Progenitor cell of endocrine pancreas (in vitro differentiated cells): ENCODE results near the gene ADSS1. TPM values are rescaled to one million over a fixed set of nuclear protein-coding genes. Genes with fewer than 3 reads are reported as not detected.

Experiments used
- DNase-seq: peaks from one replicate; pipeline ENCODE4 v3.0.0; 2021; ENCODE audit warnings: low spot score; ENCODE audit not compliant: unreplicated experiment
- H3K27ac Mint-ChIP-seq: 2 replicates; pipeline ENCODE4 v1.8.0; 2021; ENCODE audit warnings: mild to moderate bottlenecking, moderate library complexity, mixed read lengths
- H3K27me3 Mint-ChIP-seq: 2 replicates; pipeline ENCODE4 v1.8.0; 2021; ENCODE audit warnings: mixed read lengths
- H3K36me3 Mint-ChIP-seq: 2 replicates; pipeline ENCODE4 v1.8.0; 2022; ENCODE audit warnings: mixed read lengths; ENCODE audit not compliant: insufficient read depth
- H3K4me1 Mint-ChIP-seq: 2 replicates; pipeline ENCODE4 v1.8.0; 2021; ENCODE audit warnings: low read depth, mixed read lengths
- H3K4me3 Mint-ChIP-seq: 2 replicates; pipeline ENCODE4 v1.8.0; 2021; ENCODE audit warnings: low read depth, mild to moderate bottlenecking, moderate library complexity, mixed read lengths
- H3K9me3 Mint-ChIP-seq: 2 replicates; pipeline ENCODE4 v1.8.0; 2021; ENCODE audit warnings: low read depth, mixed read lengths
- total RNA-seq: library from RNA; stranded (reverse); gene quantifications from 2 replicates; pipeline ENCODE4 v1.2.1, GENCODE V29; 2021
- TF ChIP-seq, protein P1 (sequence below): fragments of 200-600 bp; sonication (generic); IDR thresholded peaks from one replicate; pipeline ENCODE4 v1.5.0; 2021; ENCODE audit warnings: antibody characterized with exemption, mild to moderate bottlenecking; ENCODE audit not compliant: unreplicated experiment

ADSS1 gene
- total RNA-seq, 1 donor from 2014 or later: 8.9 TPM

DNA sequence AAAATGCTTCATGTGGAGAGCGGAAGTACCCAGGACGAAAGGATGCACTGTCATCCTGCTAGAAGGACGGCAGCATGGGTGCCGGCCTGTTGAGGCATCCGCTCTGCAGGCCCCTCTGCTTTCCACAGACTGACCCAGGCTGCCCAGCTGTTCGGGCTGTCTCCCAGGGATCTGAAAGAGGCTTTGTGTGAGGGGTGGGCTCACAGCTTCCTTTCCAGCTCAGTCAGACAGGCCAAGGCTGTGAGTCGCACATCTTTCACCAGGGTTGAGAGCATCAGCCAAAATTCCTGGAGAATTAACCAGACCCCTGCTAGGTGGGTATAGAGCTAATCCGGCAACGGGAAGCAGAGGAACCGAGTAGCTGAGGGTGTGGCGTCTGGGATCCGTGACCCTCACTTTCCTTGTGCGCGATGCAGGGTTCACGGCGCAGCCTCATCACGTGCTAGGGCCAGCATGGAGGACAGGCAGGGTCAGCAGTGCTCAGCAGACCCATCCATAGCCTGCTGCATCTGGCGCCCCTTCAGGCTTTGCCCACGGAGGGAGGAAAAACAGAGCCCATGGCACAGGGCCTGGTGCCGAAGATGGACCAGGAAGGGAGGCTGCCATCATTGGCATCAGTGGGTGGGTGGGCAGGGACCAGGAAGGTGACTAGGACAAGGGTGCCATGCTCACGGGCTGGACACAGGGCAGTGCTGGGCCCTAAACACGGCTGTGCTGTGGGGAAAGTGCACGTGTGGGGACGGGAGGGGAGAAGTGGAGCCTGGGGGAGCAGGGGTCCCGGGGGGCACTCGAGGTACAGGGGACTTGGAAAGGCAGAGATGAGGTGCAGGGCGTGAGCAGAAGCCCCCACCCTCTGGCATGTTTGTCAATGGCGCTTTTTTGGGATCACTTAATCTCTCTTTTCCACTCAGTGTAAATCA, 19.7 kb downstream of the ADSS1 start:
- Mint-ChIP-seq H3K4me1 (no peaks in the 10 kb centered on the region), H3K27ac (no peak overlapping the region), H3K4me3 (no peak overlapping the region), H3K9me3 (no peaks in the 10 kb centered on the region), H3K36me3 (peaks cover 1% of the 10 kb centered on the region), H3K27me3 (no peaks in the 10 kb centered on the region)
- no peak for DNase-seq
- TF ChIP-seq, protein P1, sequence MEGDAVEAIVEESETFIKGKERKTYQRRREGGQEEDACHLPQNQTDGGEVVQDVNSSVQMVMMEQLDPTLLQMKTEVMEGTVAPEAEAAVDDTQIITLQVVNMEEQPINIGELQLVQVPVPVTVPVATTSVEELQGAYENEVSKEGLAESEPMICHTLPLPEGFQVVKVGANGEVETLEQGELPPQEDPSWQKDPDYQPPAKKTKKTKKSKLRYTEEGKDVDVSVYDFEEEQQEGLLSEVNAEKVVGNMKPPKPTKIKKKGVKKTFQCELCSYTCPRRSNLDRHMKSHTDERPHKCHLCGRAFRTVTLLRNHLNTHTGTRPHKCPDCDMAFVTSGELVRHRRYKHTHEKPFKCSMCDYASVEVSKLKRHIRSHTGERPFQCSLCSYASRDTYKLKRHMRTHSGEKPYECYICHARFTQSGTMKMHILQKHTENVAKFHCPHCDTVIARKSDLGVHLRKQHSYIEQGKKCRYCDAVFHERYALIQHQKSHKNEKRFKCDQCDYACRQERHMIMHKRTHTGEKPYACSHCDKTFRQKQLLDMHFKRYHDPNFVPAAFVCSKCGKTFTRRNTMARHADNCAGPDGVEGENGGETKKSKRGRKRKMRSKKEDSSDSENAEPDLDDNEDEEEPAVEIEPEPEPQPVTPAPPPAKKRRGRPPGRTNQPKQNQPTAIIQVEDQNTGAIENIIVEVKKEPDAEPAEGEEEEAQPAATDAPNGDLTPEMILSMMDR: no peak

DNA sequence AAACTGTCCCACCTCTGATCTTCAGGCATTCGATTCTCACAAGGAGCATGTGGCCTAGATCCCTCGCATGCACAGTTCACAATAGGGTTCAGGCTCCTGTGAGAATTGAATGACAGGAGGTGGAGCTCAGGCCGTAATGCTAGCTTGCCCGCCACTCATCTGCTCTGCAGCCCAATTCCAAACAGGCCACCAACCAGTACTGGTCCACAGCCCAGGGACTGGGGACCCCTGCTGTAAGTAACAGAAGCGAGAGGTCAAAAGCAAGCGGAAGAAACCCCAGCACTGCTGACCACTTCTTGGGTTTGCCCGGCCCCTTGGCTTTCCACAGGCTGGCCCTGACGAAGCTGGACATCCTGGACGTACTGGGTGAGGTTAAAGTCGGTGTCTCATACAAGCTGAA, 20.5 kb downstream of the ADSS1 start:
- TF ChIP-seq, protein P1: no peak

DNA sequence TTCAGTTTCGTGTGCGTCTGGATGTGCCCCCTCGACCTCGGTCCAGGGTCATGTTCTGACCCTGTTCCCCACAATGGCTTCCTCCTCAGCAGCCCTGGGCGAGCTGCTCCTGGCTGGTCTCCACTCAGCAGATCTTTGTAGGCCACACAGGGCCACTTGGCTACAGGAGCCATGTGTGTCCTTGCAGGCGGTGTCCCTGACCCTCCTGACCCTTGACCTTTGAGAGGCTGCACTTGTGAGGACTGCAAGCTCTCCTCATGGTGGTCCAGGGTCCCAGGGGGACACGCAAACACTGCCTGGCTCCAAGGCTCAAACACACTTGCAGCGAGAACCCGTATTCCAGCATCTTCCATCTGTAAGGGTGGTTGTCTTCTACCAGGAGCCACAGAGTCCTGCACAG, 21.4 kb downstream of the ADSS1 start:
- Mint-ChIP-seq H3K4me1 (peaks cover 1% of the 10 kb centered on the region), H3K9me3 (no peaks in the 10 kb centered on the region), H3K36me3 (no peaks in the 10 kb centered on the region), H3K4me3 (no peak overlapping the region), H3K27me3 (no peaks in the 10 kb centered on the region), H3K27ac (no peak overlapping the region)
- TF ChIP-seq, protein P1: no peak
- DNase-seq: no peak

More for the DNA sequence above, 20.5 kb downstream of the ADSS1 start:
- H3K9me3 Mint-ChIP-seq: no peaks in the 10 kb centered on the region
- peaks cover 1% of the 10 kb centered on the region for H3K4me1 Mint-ChIP-seq
- no peak overlapping the region for H3K4me3 Mint-ChIP-seq
- peaks cover 1% of the 10 kb centered on the region for H3K36me3 Mint-ChIP-seq
- no peak for DNase-seq
- H3K27ac Mint-ChIP-seq: no peak overlapping the region
- H3K27me3 Mint-ChIP-seq: no peaks in the 10 kb centered on the region

DNA sequence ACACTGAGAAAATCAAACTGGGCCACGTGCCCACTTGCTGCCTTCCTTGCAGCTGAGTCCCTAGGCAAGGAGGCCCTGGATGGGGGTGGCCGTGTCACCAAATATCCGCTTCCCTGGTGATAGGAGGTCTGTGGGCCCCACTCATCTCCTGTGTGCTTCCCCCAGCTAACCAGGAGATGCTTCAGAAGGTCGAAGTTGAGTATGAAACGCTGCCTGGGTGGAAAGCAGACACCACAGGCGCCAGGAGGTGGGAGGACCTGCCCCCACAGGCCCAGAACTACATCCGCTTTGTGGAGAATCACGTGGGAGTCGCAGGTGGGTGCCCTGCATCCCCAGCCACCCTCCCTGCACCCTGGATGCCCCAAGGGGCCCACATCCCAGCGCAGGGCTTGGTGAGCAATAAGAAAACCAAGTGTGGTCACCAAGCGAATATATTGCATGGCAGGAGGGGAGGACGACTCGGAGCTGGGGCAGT, 22.1 kb downstream of the ADSS1 start:
- H3K9me3 Mint-ChIP-seq: no peaks in the 10 kb centered on the region
- no peak overlapping the region for H3K27ac Mint-ChIP-seq
- no peak for DNase-seq

DNA sequence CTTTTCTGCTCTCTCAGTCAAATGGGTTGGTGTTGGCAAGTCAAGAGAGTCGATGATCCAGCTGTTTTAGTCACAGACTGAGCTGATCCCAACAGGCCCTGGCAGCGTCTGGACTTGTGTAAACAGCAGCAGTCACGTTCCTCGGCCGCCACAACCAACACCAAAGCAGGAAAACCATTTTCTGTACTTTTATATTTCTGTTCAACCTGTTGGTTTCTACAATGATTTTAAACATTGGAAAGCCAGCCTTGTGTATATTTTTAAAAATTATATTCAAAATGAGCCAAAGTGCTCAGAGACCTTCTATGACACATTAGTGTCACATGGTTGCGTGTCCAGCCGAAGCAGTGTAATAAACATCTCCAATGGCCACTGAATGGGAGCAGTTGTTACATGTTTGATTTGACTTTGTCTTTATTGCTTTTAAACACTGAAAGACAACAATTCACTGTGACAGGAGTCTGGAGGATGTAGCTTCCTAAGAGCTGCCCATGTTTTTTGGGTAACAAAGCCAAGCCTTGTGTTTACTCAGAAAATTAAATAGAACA, 23.0 kb downstream of the ADSS1 start:
- Mint-ChIP-seq H3K36me3 (no peaks in the 10 kb centered on the region), H3K27ac (no peak overlapping the region), H3K9me3 (no peaks in the 10 kb centered on the region), H3K27me3 (no peaks in the 10 kb centered on the region), H3K4me3 (no peak overlapping the region), H3K4me1 (peaks cover 1% of the 10 kb centered on the region)
- TF ChIP-seq, protein P1: no peak
- no peak for DNase-seq

More for the DNA sequence above, 22.1 kb downstream of the ADSS1 start:
- TF ChIP-seq, protein P1: no peak
- H3K4me3 Mint-ChIP-seq: no peak overlapping the region
- H3K4me1 Mint-ChIP-seq: peaks cover 1% of the 10 kb centered on the region
- no peaks in the 10 kb centered on the region for H3K36me3 Mint-ChIP-seq
- no peaks in the 10 kb centered on the region for H3K27me3 Mint-ChIP-seq
